KBM-7 (cell line): ENCODE data around the gene CYP4F8.
"Not testable (repeated sequence)": the region's sequence is repeated elsewhere in the genome, so short reads cannot be mapped to it uniquely, and the experiment has no call there.

Source experiments
- DNase-seq: peaks from one replicate; pipeline ENCODE4 v3.0.0-alpha.2; 2015
- in situ Hi-C: fragments of 300-500 bp; cut with MboI; formaldehyde crosslinking; loops from 2 replicates; pipeline ENCODE4 v1.14.3; 2020; ENCODE audit warnings: low sequenced_read_pairs, low pct_unique_long_range_greater_than_20kb, mixed read lengths

The CYP4F8 gene

GRCh38 chr19:15671891-15672579 is 57.0 kb downstream of the CYP4F8 start:
- DNase-seq = no peak
- in situ Hi-C loops = loop anchor here (5.0 kb wide), 1 partner anchor 105 kb away; no protein-coding TSS in a partner anchor

DNA sequence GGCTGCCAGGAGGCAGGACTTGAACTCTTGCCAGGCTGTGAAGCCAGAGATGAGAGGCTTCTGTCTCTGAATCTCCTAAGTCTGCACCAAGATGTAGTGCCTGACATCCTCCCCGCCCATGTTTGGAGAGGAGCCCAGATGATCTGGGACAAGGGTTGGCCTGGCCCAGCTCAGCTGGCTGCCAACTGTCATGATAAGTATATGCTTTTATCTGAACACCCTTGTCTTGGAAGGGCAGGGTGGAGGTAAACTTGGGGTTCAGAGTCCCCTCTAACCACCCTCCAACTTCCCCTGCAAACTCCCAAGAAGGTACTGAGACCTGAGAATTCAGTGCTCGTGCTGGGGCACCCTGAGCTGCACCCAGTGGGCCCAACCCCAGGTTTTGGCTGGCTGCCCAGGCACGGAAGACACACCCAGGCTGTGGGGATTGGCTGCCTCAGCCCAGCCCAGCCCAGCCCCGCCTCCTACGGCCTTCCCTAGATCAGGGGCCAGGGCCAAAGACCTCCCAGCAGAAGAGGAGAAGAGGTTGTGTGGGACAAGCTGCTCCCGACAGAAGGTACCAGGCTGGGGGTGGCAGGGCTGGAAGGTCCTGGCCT is 57.7 kb downstream of the CYP4F8 start, which contains the start of gene CYP4F12:
CYP4F12 (plus strand) TSS at position 508 of the 596 bp plus-strand sequence. CDS start 443 bp downstream, outside the sequence.
- in situ Hi-C loops = loop anchor here (5.0 kb wide), 1 partner anchor 105 kb away; no protein-coding TSS in a partner anchor
- peak; percentile 7 for DNase-seq

DNA sequence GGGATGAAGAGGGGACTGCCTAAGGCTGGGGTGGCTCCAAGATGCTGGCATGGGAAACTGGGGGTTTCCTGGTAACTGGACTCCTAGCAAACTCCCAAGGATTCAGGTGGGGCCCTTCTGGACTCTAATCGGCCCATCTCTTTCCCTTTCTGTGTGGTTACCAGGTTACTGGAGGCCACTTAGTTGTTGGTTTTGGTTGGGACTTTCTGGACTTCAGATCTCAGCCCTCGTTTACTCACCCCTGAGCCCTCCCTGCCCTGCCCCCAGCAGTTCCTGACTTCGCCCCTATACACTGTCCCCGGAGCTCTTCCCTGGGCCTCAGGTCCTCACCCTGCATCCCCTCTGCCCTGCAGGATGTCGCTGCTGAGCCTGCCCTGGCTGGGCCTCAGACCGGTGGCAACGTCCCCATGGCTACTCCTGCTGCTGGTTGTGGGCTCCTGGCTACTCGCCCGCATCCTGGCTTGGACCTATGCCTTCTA is 58.2 kb downstream of the CYP4F8 start:
- DNase-seq = no peak
- in situ Hi-C loops = loop anchor here (5.0 kb wide), 1 partner anchor 104 kb away; no protein-coding TSS in a partner anchor

- no peak for DNase-seq
- in situ Hi-C loops = no loop called here
These were observed 60.5 kb downstream of the CYP4F8 start for GRCh38 chr19:15675560-15675959.

GRCh38 chr19:15679089-15679488 is 64.1 kb downstream of the CYP4F8 start:
- no peak for DNase-seq
- in situ Hi-C loops = no loop called here

DNA sequence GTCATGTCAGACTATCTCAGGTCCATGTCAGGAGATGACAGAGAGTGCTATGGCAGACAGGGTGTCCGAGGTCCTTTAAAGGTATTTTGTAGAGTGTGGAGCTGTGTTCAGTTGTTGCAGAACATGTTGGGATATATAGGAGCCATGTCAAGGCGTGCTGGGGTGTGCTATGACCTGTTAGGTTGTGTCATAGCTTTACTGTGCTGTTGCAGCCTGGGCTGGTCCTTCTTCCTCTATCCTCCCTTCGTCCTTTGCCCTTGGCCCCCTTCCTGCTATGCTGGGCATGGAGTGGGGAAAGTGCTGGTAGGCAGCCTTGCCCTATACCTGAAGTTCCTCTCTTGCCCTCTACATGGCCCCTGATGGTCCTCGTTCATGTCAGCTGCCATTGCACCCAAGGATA is 64.8 kb downstream of the CYP4F8 start:
- in situ Hi-C loops, DNase-seq: not testable (repeated sequence)
